H1 (cell line): ENCODE data around the gene SCN8A. TPM values are rescaled to one million over a fixed set of nuclear protein-coding genes. Genes with fewer than 3 reads are reported as not detected.

Experiments used
- CTCF ChIA-PET: fragments of 300-600 bp; sonication (Branson Sonifier 250); formaldehyde crosslinking; loops from one replicate; lab custom pipeline; 2021; ENCODE audit not compliant: partially characterized antibody; lab: Charles Lee
- POLR2A ChIA-PET: fragments of 300-600 bp; sonication (Branson Sonifier 250); formaldehyde crosslinking; loops from one replicate; lab custom pipeline; 2021; ENCODE audit warnings: inconsistent platforms; ENCODE audit not compliant: partially characterized antibody; lab: Charles Lee
- DNase-seq, 2 experiments: peaks; one replicate each; pipeline versions ENCODE4 v3.0.0 to v3.0.0-alpha.2; 2010 to 2022; ENCODE audit warnings: low spot score in 2 of 2, low read depth in 1 of 2, mixed read lengths in 1 of 2
- FAIRE-seq: peaks from 2 replicates; lab custom pipeline; 2011; peaks lifted over from hg19 to GRCh38; lab: Jason Lieb, UNC
- H2AFZ ChIP-seq: 2 replicates; pipeline ENCODE4 v1.8.1; 2012; ENCODE audit warnings: low read length, inconsistent platforms
- H2AK5ac ChIP-seq: 2 replicates; pipeline ENCODE4 v1.6.1; 2013; ENCODE audit warnings: low read depth, low read length
- H2BK120ac ChIP-seq: replicated peaks from 2 replicates; pipeline ENCODE3; 2013; ENCODE audit warnings: low read depth, low read length, inconsistent platforms
- H2BK12ac ChIP-seq: 2 replicates; pipeline ENCODE4 v1.6.1; 2013; ENCODE audit warnings: low read depth, low read length
- H2BK15ac ChIP-seq: 2 replicates; pipeline ENCODE4 v1.6.1; 2013; ENCODE audit warnings: low read length
- H2BK20ac ChIP-seq: 2 replicates; pipeline ENCODE4 v1.6.1; 2013; ENCODE audit warnings: low read length
- H2BK5ac ChIP-seq: 2 replicates; pipeline ENCODE4 v1.6.1; 2013; ENCODE audit warnings: low read depth, low read length
- H3K14ac ChIP-seq: 2 replicates; pipeline ENCODE4 v1.6.1; 2013; ENCODE audit warnings: inconsistent platforms; ENCODE audit not compliant: insufficient read length
- H3K18ac ChIP-seq: 2 replicates; pipeline ENCODE4 v1.6.1; 2013; ENCODE audit warnings: low read length; ENCODE audit errors: extremely low read depth
- H3K23ac ChIP-seq: 2 replicates; pipeline ENCODE4 v1.6.1; 2013; ENCODE audit warnings: inconsistent platforms; ENCODE audit not compliant: insufficient read length
- H3K23me2 ChIP-seq: 2 replicates; pipeline ENCODE4 v1.6.1; 2013; ENCODE audit warnings: low read depth, low read length
- H3K27ac ChIP-seq: 2 replicates; pipeline ENCODE4 v1.6.1; 2011; ENCODE audit warnings: low read depth, low read length, inconsistent platforms
- H3K27me3 ChIP-seq, 4 experiments: replicated peaks in 1 of 4; 1 replicate in 1 of 4; 2 replicates in 3 of 4; pipeline versions ENCODE4 v1.6.1 to v1.8.1; 2011 to 2013; ENCODE audit warnings: low read length in 3 of 4, mild to moderate bottlenecking in 3 of 4, inconsistent platforms in 2 of 4, mixed read lengths in 2 of 4, moderate library complexity in 1 of 4; ENCODE audit not compliant: control insufficient read depth in 3 of 4, insufficient read depth in 3 of 4; ENCODE audit errors: extremely low read depth in 1 of 4
- H3K36me3 ChIP-seq, 4 experiments: 2 replicates each; pipeline versions ENCODE4 v1.6.1 to v1.8.1; 2011 to 2013; ENCODE audit warnings: mild to moderate bottlenecking in 4 of 4, low read length in 3 of 4, moderate library complexity in 2 of 4, control low read depth in 1 of 4, inconsistent platforms in 1 of 4; ENCODE audit not compliant: insufficient read depth in 4 of 4, control insufficient read depth in 2 of 4
- H3K4ac ChIP-seq: replicated peaks from 2 replicates; pipeline ENCODE3; 2013; ENCODE audit warnings: low read length, low read depth, mixed read lengths, inconsistent platforms; ENCODE audit not compliant: insufficient read length
- H3K4me1 ChIP-seq, 4 experiments: replicated peaks in 1 of 4; 1 replicate in 1 of 4; 2 replicates in 3 of 4; pipeline versions ENCODE4 v1.6.1 to v1.8.1; 2011 to 2013; ENCODE audit warnings: low read length in 3 of 4, inconsistent platforms in 2 of 4, mixed read lengths in 1 of 4; ENCODE audit not compliant: insufficient read depth in 4 of 4, control insufficient read depth in 3 of 4
- H3K4me2 ChIP-seq, 2 experiments: 2 replicates each; pipeline versions ENCODE4 v1.6.1 to v1.8.1; 2011 to 2013; ENCODE audit warnings: low read depth in 2 of 2, low read length in 2 of 2, control low read depth in 1 of 2, inconsistent platforms in 1 of 2, mild to moderate bottlenecking in 1 of 2; ENCODE audit not compliant: insufficient read depth in 1 of 2
- H3K4me3 ChIP-seq, 4 experiments: fragments of 200-600, 300-600 bp in 1 of 4; sonication (generic), shearing (Covaris generic), sonication (Bioruptor Twin) in 1 of 4; 2 replicates each; pipeline versions ENCODE4 v1.5.1 to v1.8.1; 2011 to 2016; ENCODE audit warnings: low read length in 4 of 4, low read depth in 3 of 4, control low read depth in 2 of 4, inconsistent platforms in 2 of 4, mild to moderate bottlenecking in 2 of 4, mixed read lengths in 1 of 4, moderate library complexity in 1 of 4; ENCODE audit not compliant: insufficient read depth in 2 of 4; ENCODE audit errors: extremely low read depth in 1 of 4
- H3K56ac ChIP-seq: replicated peaks from 2 replicates; pipeline ENCODE3; 2013; ENCODE audit warnings: low read depth, mild to moderate bottlenecking, mixed read lengths, low read length, inconsistent platforms; ENCODE audit not compliant: insufficient read length
- H3K79me1 ChIP-seq: 2 replicates; pipeline ENCODE4 v1.6.1; 2013; ENCODE audit warnings: low read depth, low read length, control low read depth
- H3K79me2 ChIP-seq, 2 experiments: 2 replicates each; pipeline versions ENCODE4 v1.6.1 to v1.8.1; 2012 to 2013; ENCODE audit warnings: low read length in 2 of 2, mild to moderate bottlenecking in 2 of 2, inconsistent platforms in 1 of 2; ENCODE audit not compliant: insufficient read depth in 2 of 2, control insufficient read depth in 1 of 2
- H3K9ac ChIP-seq, 4 experiments: replicated peaks in 1 of 4; 1 replicate in 1 of 4; 2 replicates in 3 of 4; pipeline versions ENCODE4 v1.6.1 to v1.8.1; 2011 to 2013; ENCODE audit warnings: low read depth in 3 of 4, low read length in 3 of 4, control low read depth in 2 of 4, mild to moderate bottlenecking in 2 of 4, moderate library complexity in 2 of 4, inconsistent platforms in 1 of 4; ENCODE audit errors: extremely low read depth in 1 of 4
- H3K9me3 ChIP-seq, 2 experiments: 2 replicates each; pipeline versions ENCODE4 v1.6.1 to v1.8.1; 2012 to 2013; ENCODE audit warnings: mild to moderate bottlenecking in 2 of 2, moderate library complexity in 2 of 2, control low read depth in 1 of 2, inconsistent platforms in 1 of 2, low read depth in 1 of 2, low read length in 1 of 2, mixed read lengths in 1 of 2; ENCODE audit not compliant: insufficient read depth in 2 of 2
- H4K20me1 ChIP-seq, 2 experiments: replicated peaks in 1 of 2; 2 replicates each; pipeline versions ENCODE3 to v1.8.1; 2011 to 2013; ENCODE audit warnings: inconsistent platforms in 2 of 2, low read length in 2 of 2, mild to moderate bottlenecking in 1 of 2; ENCODE audit not compliant: insufficient read depth in 2 of 2, control insufficient read depth in 1 of 2
- H4K5ac ChIP-seq: 2 replicates; pipeline ENCODE4 v1.6.1; 2013; ENCODE audit warnings: low read length, low read depth, mixed read lengths, inconsistent platforms; ENCODE audit not compliant: insufficient read length
- H4K8ac ChIP-seq: 2 replicates; pipeline ENCODE4 v1.8.0; 2013; ENCODE audit warnings: mild to moderate bottlenecking, moderate library complexity, low read length, inconsistent platforms; ENCODE audit not compliant: insufficient read depth; ENCODE audit errors: extremely low read depth
- H4K91ac ChIP-seq: replicated peaks from 2 replicates; pipeline ENCODE3; 2013; ENCODE audit warnings: low read length, mixed read lengths, inconsistent platforms; ENCODE audit not compliant: insufficient read length
- CREB1 ChIP-seq: IDR thresholded peaks from 2 replicates; pipeline ENCODE4 v1.6.1; 2012; ENCODE audit warnings: inconsistent platforms
- CTBP2 ChIP-seq: IDR thresholded peaks from 2 replicates; pipeline ENCODE4 v1.7.0; 2011; ENCODE audit warnings: borderline replicate concordance, mild to moderate bottlenecking, moderate library complexity, mixed read lengths, low read length; ENCODE audit not compliant: insufficient read depth, insufficient read length
- GABPA ChIP-seq: IDR thresholded peaks from 2 replicates; pipeline ENCODE4 v1.6.1; 2011; ENCODE audit warnings: mild to moderate bottlenecking, low read length, moderate library complexity, borderline replicate concordance; ENCODE audit not compliant: insufficient read depth
- JUN ChIP-seq: IDR thresholded peaks from 2 replicates; pipeline ENCODE4 v1.6.1; 2011; ENCODE audit warnings: low read depth, mild to moderate bottlenecking, improper control_type of control experiment, low read length
- RXRA ChIP-seq: IDR thresholded peaks from 2 replicates; pipeline ENCODE4 v1.6.1; 2011; ENCODE audit warnings: low read depth, mild to moderate bottlenecking, low read length, moderate library complexity; ENCODE audit not compliant: insufficient read depth
- SIX5 ChIP-seq: IDR thresholded peaks from 2 replicates; pipeline ENCODE4 v1.6.1; 2011; ENCODE audit warnings: mild to moderate bottlenecking, low read depth, low read length
- SP4 ChIP-seq: IDR thresholded peaks from 2 replicates; pipeline ENCODE4 v1.6.1; 2012; ENCODE audit warnings: low read length, inconsistent platforms
- SRF ChIP-seq: IDR thresholded peaks from 2 replicates; pipeline ENCODE4 v1.6.1; 2011; ENCODE audit warnings: mild to moderate bottlenecking, low read depth, low read length, moderate library complexity
- WGBS, 2 experiments: shearing (Covaris generic) in 1 of 2; methylation state at CpG; one replicate each; pipeline versions ENCODE4 v1.1.6 to v1.1.7; 2013 to 2015; ENCODE audit warnings: low lambda C conversion rate in 2 of 2, mixed read lengths in 2 of 2, inconsistent platforms in 1 of 2, low coverage in 1 of 2, missing lambda C conversion rate in 1 of 2; ENCODE audit not compliant: insufficient replicate concordance in 2 of 2, insufficient coverage in 1 of 2, insufficient read length in 1 of 2; ENCODE audit errors: extremely low coverage in 1 of 2, missing lambda C conversion rate in 1 of 2; 5-methylcytosine and 5-hydroxymethylcytosine counted together
- polyA plus RNA-seq, 7 experiments: library from polyadenylated mRNA; depleted of rRNA in 3 of 7; stranded (reverse) in 5 of 7; unstranded in 2 of 7; fragments of >200 nt in 5 of 7; fragments of 200-250 nt in 2 of 7; gene quantifications; 1 replicate in 5 of 7; 2 replicates in 1 of 7; 4 replicates in 1 of 7; pipeline versions ENCODE4 v1.2.1 to v1.2.3, GENCODE V29; 2011 to 2013; ENCODE audit warnings: missing spikeins in 2 of 7, mixed read lengths in 2 of 7
- total RNA-seq: library from RNA; stranded (reverse); fragmentation: NEBNext Ultra II Directional; extraction: Animal tissue kit (Norgen Biotek cat#: 25700); gene quantifications from 2 replicates; pipeline ENCODE4 v1.2.1, GENCODE V29; 2021

SCN8A gene
- total and polyA plus RNA-seq, 2 of the 8 experiments (the other 6 are each of a cell fraction or from before 2014, with no cell fraction given): 6.3 to 10.7 TPM

- H3K36me3 ChIP-seq: peaks cover 0 to 11% (median 8%) of the 10 kb centered on the region in 4 experiments; a peak in 5 of 8 replicates
Observed at GRCh38 chr12:51748235-51748634, 157.2 kb downstream of the SCN8A start.

More at GRCh38 chr12:51748235-51748634, 157.2 kb downstream of the SCN8A start:
- Histone ChIP-seq H3K4ac (no peak overlapping the region), H3K9ac (no peak overlapping the region), H3K79me2 (no peaks in the 10 kb centered on the region), H3K79me1 (no peaks in the 10 kb centered on the region), H2BK5ac (no peak overlapping the region), H3K9me3 (no peaks in the 10 kb centered on the region), H4K91ac (no peak overlapping the region), H2BK12ac (no peak overlapping the region), H2BK120ac (no peak overlapping the region), H3K18ac (no peak overlapping the region), H3K4me3 (no peak overlapping the region), H4K8ac (no peak overlapping the region), H2AFZ (no peak overlapping the region), H4K5ac (no peak overlapping the region), H2BK20ac (no peak overlapping the region), H3K14ac (no peak overlapping the region), H3K56ac (no peak overlapping the region), H3K23ac (no peak overlapping the region), H3K4me2 (no peak overlapping the region), H3K27ac (no peak overlapping the region), H4K20me1 (no peaks in the 10 kb centered on the region), H3K23me2 (no peaks in the 10 kb centered on the region; the same call in 1 of the 2 replicates), H2AK5ac (no peak overlapping the region), H3K27me3 (no peaks in the 10 kb centered on the region; a peak in 2 of 7 replicates), H2BK15ac (no peak overlapping the region), H3K4me1 (no peaks in the 10 kb centered on the region)
- TF ChIP-seq GABPA: no peak
- no peak for TF ChIP-seq JUN
- TF ChIP-seq CREB1: no peak
- no peak for TF ChIP-seq CTBP2
- TF ChIP-seq SRF: no peak
- TF ChIP-seq SIX5: no peak
- TF ChIP-seq SP4: no peak
- TF ChIP-seq RXRA: no peak
- ChIA-PET CTCF (interaction anchor here (0.6 to 0.7 kb wide), 3 partner anchors 34 to 327 kb away, joined by 3 to 4 read pairs (median 3); no protein-coding TSS in a partner anchor), POLR2A (no interaction called here)
- 87% methylated on average over 3 of the region's 3 CpGs; no CpG with 5 or more reads in 1 of the 2 experiments for WGBS, 2 experiments
- FAIRE-seq: no peak
- no peak for DNase-seq
